CD4-positive, alpha-beta T cell (primary cell): ENCODE measurements around the gene VSIG2. TPM values are rescaled to one million over a fixed set of nuclear protein-coding genes. Genes with fewer than 3 reads are reported as not detected.

Experiments used
- ATAC-seq: fragments of 200-7000 bp; cut with Tn5 transposase; one replicate; pipeline ENCODE4 v1.10.0; 2022; ENCODE audit warnings: mild to moderate bottlenecking; ENCODE audit not compliant: poor library complexity
- CTCF ChIA-PET: fragments of 350-600 bp; sonication (Branson Sonifier 250); formaldehyde crosslinking; loops from one replicate; lab custom pipeline; 2021; ENCODE audit warnings: antibody characterized with exemption, inconsistent platforms; lab: Charles Lee
- POLR2A ChIA-PET: fragments of 350-600 bp; sonication (Branson Sonifier 250); formaldehyde crosslinking; loops from one replicate; lab custom pipeline; 2021; ENCODE audit warnings: antibody characterized with exemption, inconsistent platforms; lab: Charles Lee
- DNase-seq, 14 experiments: peaks; one replicate each; pipeline ENCODE4 v3.0.0-alpha.2; 2013 to 2020; ENCODE audit warnings: mixed read lengths in 2 of 14
- H3K27ac ChIP-seq, 2 donors: one replicate each; pipeline versions ENCODE4 v1.5.1 to v1.7.0; 2013; ENCODE audit warnings: low read length in 2 of 2, low read depth in 1 of 2, mild to moderate bottlenecking in 1 of 2
- H3K27me3 ChIP-seq, 2 experiments: 1 replicate in 1 of 2; 2 replicates in 1 of 2; pipeline versions ENCODE4 v1.6.1 to v1.7.0; 2013; ENCODE audit warnings: low read length in 2 of 2, control low read depth in 1 of 2, mild to moderate bottlenecking in 1 of 2, moderate library complexity in 1 of 2; ENCODE audit not compliant: insufficient read depth in 2 of 2, control insufficient read depth in 1 of 2
- H3K36me3 ChIP-seq: one replicate; pipeline ENCODE4 v1.6.1; 2013; ENCODE audit warnings: low read length, control low read depth; ENCODE audit not compliant: insufficient read depth
- H3K4me1 ChIP-seq: one replicate; pipeline ENCODE4 v1.6.1; 2013; ENCODE audit warnings: low read length, control low read depth; ENCODE audit not compliant: insufficient read depth
- H3K4me3 ChIP-seq: one replicate; pipeline ENCODE4 v1.5.1; 2013; ENCODE audit warnings: mild to moderate bottlenecking, low read length, moderate library complexity
- H3K9me3 ChIP-seq, 2 experiments: 1 replicate in 1 of 2; 2 replicates in 1 of 2; pipeline versions ENCODE4 v1.6.1 to v1.7.0; 2013; ENCODE audit warnings: low read length in 2 of 2, mild to moderate bottlenecking in 2 of 2, control low read depth in 1 of 2, moderate library complexity in 1 of 2; ENCODE audit not compliant: control insufficient read depth in 1 of 2, insufficient read depth in 1 of 2
- H3K27ac Mint-ChIP-seq: one replicate; pipeline ENCODE4 v1.8.0; 2020; ENCODE audit warnings: mixed read lengths
- H3K27me3 Mint-ChIP-seq: one replicate; pipeline ENCODE4 v1.8.0; 2021; ENCODE audit warnings: mixed read lengths
- H3K36me3 Mint-ChIP-seq: one replicate; pipeline ENCODE4 v1.8.0; 2021; ENCODE audit warnings: low read depth, mixed read lengths
- H3K4me1 Mint-ChIP-seq: one replicate; pipeline ENCODE4 v1.8.0; 2021; ENCODE audit warnings: low read depth, mixed read lengths
- H3K4me3 Mint-ChIP-seq: one replicate; pipeline ENCODE4 v1.8.0; 2020; ENCODE audit warnings: mild to moderate bottlenecking, mixed read lengths
- H3K9me3 Mint-ChIP-seq: one replicate; pipeline ENCODE4 v1.8.0; 2020; ENCODE audit warnings: mixed read lengths
- intact Hi-C, 2 experiments: fragments of 100-400 bp; cut with DNase I in 1 of 2; cut with micrococcal nuclease in 1 of 2; formaldehyde crosslinking; loops; one replicate each; pipeline versions ENCODE4 v1.15.1 to v1.9.0; 2023 to 2025; cut with DNase I, micrococcal nuclease
- total RNA-seq, 174 experiments: library from RNA in 2 of 174; stranded (reverse) in 2 of 174; gene quantifications; one replicate each; pipeline ENCODE4 v1.2.3 and lab custom pipeline; 2021 to 2026
- TF ChIP-seq, protein P1 (sequence below): fragments of 200-600 bp; IDR thresholded peaks from one replicate; pipeline ENCODE4 v1.8.0; 2022; ENCODE audit warnings: antibody characterized with exemption, mild to moderate bottlenecking

The VSIG2 gene
- total RNA-seq, 2 experiments from 2014 or later = 0.28 TPM; not detected in 1

DNA sequence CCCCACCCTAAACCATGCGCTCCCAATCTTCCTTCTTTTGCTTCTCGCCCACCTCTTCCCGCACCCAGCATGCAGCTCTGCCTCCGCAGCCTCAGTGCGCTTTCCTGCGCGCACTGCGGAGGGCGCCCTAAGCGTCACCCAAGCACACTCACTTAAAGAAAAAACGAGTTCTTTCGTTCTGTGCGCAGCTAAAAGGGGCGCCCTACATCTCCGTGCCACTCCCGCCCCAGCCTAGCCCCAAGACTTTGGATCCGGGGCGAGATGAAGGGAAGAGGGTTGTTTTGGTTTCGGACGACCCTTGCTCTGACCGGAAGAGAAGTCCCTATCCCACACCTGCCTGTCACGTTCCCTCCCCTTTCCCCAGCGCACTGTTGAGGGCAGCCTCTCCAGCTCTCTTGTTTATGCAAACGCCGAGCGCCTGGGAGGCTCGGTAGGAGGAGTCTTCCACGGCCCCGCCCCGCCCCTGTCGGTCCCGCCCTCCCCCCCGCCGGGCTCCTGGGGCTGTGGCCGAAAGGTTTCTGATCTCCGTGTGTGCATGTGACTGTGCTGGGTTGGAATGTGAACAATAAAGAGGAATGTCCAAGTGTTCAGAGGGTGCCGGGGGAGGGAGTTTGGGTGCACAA lies 5.3 kb downstream of the VSIG2 start:
- intact Hi-C loops = loop anchor here (1.0 to 10.0 kb wide), 5 partner anchors 17 to 366 kb away; partner anchors contain the start of genes MSANTD2 (in 2 of the 2), CCDC15 (in 1 of the 2) and TMEM218 (in 1 of the 2)
- no peaks in the 10 kb centered on the region for H3K9me3 ChIP-seq
- POLR2A ChIA-PET = interaction anchor here (0.7 to 4.2 kb wide), 20 partner anchors 8 to 1536 kb away, joined by 3 to 89 read pairs (median 5); partner anchors contain the start of genes CCDC15, ESAM, MSANTD2 and SIAE
- Mint-ChIP-seq H3K9me3 (no peaks in the 10 kb centered on the region), H3K4me3 (peak overlapping the region; percentile 94), H3K36me3 (peaks cover 5% of the 10 kb centered on the region), H3K27me3 (no peaks in the 10 kb centered on the region), H3K4me1 (peaks cover 5% of the 10 kb centered on the region), H3K27ac (peak overlapping the region; percentile 82)
- peak overlapping the region; percentile 72 to 75 for H3K27ac ChIP-seq
- no peaks in the 10 kb centered on the region for H3K36me3 ChIP-seq
- peak overlapping the region; percentile 95 for H3K4me3 ChIP-seq
- TF ChIP-seq, protein P1, sequence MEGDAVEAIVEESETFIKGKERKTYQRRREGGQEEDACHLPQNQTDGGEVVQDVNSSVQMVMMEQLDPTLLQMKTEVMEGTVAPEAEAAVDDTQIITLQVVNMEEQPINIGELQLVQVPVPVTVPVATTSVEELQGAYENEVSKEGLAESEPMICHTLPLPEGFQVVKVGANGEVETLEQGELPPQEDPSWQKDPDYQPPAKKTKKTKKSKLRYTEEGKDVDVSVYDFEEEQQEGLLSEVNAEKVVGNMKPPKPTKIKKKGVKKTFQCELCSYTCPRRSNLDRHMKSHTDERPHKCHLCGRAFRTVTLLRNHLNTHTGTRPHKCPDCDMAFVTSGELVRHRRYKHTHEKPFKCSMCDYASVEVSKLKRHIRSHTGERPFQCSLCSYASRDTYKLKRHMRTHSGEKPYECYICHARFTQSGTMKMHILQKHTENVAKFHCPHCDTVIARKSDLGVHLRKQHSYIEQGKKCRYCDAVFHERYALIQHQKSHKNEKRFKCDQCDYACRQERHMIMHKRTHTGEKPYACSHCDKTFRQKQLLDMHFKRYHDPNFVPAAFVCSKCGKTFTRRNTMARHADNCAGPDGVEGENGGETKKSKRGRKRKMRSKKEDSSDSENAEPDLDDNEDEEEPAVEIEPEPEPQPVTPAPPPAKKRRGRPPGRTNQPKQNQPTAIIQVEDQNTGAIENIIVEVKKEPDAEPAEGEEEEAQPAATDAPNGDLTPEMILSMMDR = peak; percentile 67
- CTCF ChIA-PET = interaction anchor here (0.6 to 2.9 kb wide), 21 partner anchors 10 to 130 kb away, joined by 3 to 60 read pairs (median 4); partner anchors contain the start of genes ESAM, MSANTD2, SIAE and SPA17
- peak; percentile 90 for ATAC-seq
- peaks cover 0 to 1% of the 10 kb centered on the region in 2 experiments for H3K27me3 ChIP-seq
- H3K4me1 ChIP-seq = peaks cover 32% of the 10 kb centered on the region
- DNase-seq = peak; percentile 71 to 90 (median 76)

DNA sequence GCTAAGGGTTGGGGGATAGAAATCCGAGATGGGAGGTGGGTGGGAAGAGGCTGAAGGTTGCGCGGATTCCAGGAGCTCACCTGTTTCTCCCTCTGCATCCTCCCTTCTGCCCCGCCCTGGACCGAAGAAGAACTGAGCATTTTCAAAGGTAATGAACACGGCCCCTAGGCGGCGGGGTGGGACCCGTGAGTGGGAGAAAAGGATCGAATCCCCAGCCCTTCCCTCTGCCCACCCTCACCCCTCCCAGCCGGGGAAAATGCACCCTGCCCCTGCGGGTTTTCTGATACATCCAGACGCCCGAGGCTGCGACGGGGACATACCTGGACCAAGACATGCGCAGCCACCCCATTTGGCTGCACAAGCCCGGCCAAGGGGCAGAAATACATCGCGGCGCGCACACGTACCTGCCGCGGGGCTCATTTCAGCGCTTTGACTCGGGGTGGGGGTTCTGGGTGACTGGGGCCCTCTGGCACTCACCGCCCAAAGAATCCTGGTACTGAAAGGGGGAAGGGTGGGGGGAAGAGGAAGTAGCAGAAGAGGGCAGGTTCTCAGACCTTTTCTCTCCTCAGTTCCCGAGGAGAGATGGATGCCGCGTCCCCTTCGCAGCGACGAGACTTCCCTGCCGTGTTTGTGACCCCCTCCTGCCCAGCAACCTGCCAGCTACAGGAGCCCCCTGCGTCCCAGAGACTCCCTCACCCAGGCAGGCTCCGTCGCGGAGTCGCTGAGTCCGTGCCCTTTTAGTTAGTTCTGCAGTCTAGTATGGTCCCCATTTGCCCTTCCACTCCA lies 6.0 kb downstream of the VSIG2 start:
- Mint-ChIP-seq H3K27me3 (peaks cover under 1% of the 10 kb centered on the region), H3K9me3 (no peaks in the 10 kb centered on the region), H3K36me3 (peaks cover 5% of the 10 kb centered on the region), H3K27ac (peak overlapping the region; percentile 82), H3K4me1 (peaks cover 9% of the 10 kb centered on the region), H3K4me3 (peak overlapping the region; percentile 94)
- H3K4me3 ChIP-seq = peak overlapping the region; percentile 95
- peaks cover 26% of the 10 kb centered on the region for H3K4me1 ChIP-seq
- intact Hi-C loops = loop anchor here (1.0 to 10.0 kb wide), 5 partner anchors 17 to 366 kb away; partner anchors contain the start of genes MSANTD2 (in 2 of the 2), CCDC15 (in 1 of the 2) and TMEM218 (in 1 of the 2)
- peak overlapping the region; percentile 72 to 75 for H3K27ac ChIP-seq
- TF ChIP-seq, protein P1 = no peak
- POLR2A ChIA-PET = interaction anchor here (0.7 to 4.2 kb wide), 20 partner anchors 7 to 1536 kb away, joined by 3 to 89 read pairs (median 5); partner anchors contain the start of genes CCDC15, ESAM, MSANTD2 and SIAE
- CTCF ChIA-PET = interaction anchor here (0.6 to 2.9 kb wide), 21 partner anchors 11 to 130 kb away, joined by 3 to 60 read pairs (median 4); partner anchors contain the start of genes ESAM, MSANTD2, SIAE and SPA17
- no peaks in the 10 kb centered on the region for H3K9me3 ChIP-seq
- DNase-seq (peak in 6 of 14 experiments; percentile 8 to 61 (median 55)), ATAC-seq (peak; percentile 28)
- no peaks in the 10 kb centered on the region for H3K36me3 ChIP-seq
- H3K27me3 ChIP-seq = peaks cover 0 to 6% of the 10 kb centered on the region in 2 experiments
